Fibroblast of villous mesenchyme (primary cell): ENCODE data around the gene FGGY. TPM values are rescaled to one million over a fixed set of nuclear protein-coding genes. Genes with fewer than 3 reads are reported as not detected.

Experiments
- DNase-seq: peaks from one replicate; pipeline ENCODE4 v3.0.0-alpha.2; 2010; ENCODE audit warnings: low read depth
- H3K4me3 ChIP-seq: 2 replicates; pipeline ENCODE4 v1.5.1; 2011; ENCODE audit warnings: low read depth, mild to moderate bottlenecking, low read length
- CTCF ChIP-seq: IDR thresholded peaks from 2 replicates; pipeline ENCODE4 v1.5.1; 2012; ENCODE audit warnings: low read depth, mild to moderate bottlenecking, low read length; ENCODE audit not compliant: insufficient read depth
- total RNA-seq: library from RNA; depleted of rRNA; stranded (reverse); fragments of >200 nt; gene quantifications from 2 replicates; pipeline ENCODE4 v1.2.3, GENCODE V29; 2012

FGGY gene
- total RNA-seq, 1 donor, result 11.7 TPM

DNA sequence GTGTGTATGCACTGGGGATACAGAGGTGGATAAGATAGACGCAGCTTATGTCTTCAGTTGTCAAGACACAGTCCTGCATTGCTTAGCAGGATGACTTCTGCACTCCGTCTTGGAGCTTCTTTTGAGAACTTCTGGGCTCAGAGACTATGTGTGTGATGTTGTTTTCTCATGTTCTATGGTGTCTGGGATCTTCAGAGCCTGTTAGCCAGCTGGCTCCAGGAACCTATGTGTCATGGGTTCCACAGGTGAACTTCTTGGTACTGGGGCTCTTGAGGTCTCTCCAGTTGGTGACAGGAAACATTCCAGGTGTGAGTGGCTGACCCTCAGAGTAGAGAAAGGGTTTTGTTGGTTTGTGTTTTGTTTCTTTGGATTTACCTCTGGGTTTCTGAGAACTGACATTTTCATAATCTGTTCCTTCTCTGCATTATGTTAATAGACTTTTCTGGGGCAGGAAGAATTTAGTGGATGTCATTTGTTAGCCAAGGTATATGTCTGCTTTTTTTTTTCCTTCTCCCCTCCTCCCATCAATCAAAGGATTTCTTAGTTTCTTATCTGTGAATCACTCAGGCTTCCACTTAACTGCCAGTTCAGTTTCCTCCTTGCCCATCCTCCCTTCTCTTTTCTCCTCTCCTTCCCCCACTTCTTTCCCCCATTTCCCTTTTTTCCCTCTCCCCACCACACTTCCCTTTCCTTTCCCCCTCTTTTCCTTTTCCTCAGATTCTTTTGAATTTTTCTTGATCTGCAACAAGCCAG, 18.1 kb downstream of the FGGY start:
- DNase-seq, result no peak
- no peak for TF ChIP-seq CTCF
- no peak overlapping the region for H3K4me3 ChIP-seq

DNA sequence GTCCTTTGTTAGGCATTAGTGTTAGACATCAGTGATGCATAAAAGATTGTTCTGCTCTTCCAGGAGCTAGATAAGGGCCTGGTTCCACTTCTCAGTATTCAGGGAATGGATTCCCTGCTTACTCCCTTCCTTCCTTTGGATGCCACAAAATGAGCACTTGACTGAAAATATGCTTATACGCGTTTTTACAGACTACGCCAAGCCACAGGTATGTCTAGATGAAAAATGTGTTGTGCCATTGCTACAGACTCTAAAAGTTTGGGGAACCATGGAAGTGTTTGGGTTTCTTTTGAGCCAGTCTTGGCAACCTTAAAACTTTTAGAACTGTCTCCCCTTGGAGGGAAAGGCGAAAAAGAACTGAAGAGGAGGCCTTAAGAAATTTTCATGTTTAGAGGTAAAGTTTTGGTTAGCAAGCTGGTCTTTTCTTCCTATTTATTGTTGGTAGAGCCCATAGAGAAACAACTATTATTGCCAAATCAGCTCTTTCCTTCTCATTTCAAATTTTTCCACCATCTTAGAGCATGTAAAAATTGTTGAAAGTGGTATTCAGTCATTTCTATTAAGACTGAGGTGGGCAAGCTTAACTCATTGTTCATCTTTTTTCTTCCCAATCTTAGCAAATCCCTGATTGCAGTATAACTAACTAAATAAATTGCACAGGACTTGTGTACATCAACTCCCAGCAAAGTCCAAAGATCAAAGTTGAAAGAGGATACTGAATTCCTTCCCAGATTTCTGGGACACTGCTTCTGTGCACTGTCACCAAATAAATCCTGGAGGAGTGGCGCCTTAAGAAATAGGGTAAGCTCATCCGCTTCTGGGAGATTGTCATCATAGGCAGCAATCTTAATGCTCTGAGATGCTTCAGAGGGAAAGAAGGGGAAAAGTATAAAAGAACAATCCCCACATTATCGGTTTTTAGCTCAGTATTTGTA, 18.9 kb downstream of the FGGY start:
- peak; percentile 35 for DNase-seq
- TF ChIP-seq CTCF, result no peak
- no peak overlapping the region for H3K4me3 ChIP-seq

- peak; percentile 73 for DNase-seq
- no peak for TF ChIP-seq CTCF
- peak overlapping the region; percentile 33 for H3K4me3 ChIP-seq
Observed at GRCh38 chr1:59316497-59317128, 19.7 kb downstream of the FGGY start.

DNA sequence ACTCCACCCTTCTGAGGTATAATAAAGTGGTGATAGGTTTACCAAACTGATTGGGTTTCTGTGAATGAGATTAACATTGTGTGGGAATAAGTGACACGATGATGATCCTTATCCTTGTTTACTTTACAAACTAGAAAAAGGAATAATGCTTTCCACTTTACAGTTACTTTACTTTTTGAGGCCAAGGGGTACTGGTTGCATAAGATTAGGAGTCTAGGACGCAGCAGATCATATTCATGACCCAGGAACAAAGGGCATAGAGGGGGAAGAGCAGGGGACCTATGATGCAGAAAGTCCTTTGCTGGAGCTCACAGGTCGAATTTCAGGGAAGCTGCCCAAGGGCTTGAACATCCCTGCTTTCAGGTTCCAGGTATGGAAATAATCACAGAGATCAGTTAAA, 20.4 kb downstream of the FGGY start:
- no peak for DNase-seq
- H3K4me3 ChIP-seq, result no peak overlapping the region

GRCh38 chr1:59317780-59318179, 20.9 kb downstream of the FGGY start:
- no peak for DNase-seq
- no peak overlapping the region for H3K4me3 ChIP-seq
- no peak for TF ChIP-seq CTCF

More for the DNA sequence above, 20.4 kb downstream of the FGGY start:
- no peak for TF ChIP-seq CTCF

DNA sequence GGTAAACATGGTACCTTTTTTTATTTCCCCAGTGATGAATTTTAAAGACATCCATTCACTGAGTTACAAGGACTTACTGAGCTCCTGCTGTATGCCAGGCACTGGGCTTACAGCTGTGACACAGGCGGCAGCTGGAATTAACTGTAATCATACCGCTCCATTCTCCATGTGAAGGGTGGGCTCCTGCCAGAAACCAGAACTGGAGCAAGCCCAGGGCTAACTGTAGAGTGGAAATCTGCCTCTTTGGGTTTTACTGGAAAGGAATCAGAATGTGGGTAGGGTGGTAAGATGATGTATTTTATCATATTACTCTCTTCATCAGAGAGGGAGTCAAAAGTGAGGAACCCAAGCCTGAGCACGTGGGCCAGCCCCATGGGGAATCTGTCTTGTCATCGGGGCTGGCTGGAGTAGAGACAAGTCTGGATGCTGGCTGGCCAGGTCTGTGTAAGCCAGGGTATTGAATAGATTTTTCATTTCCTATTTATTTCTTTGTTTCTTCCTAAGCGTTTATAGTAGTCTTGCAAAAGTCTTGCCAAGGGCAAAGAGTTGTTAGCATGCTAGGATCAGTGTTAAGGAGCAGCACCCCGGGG, 21.5 kb downstream of the FGGY start:
- H3K4me3 ChIP-seq, result no peak overlapping the region
- TF ChIP-seq CTCF, result no peak
- DNase-seq, result no peak
